Uterus (tissue), 2 donors: ENCODE measurements around the gene ZC3H12A.

Source experiments
- POLR2A ChIP-seq, 2 donors: fragments of 450-650 bp; IDR thresholded peaks; one replicate each; pipeline ENCODE4 v1.6.1; 2016; ENCODE audit warnings: antibody characterized with exemption in 2 of 2, mild to moderate bottlenecking in 1 of 2, moderate library complexity in 1 of 2
- TF ChIP-seq, protein P1 (sequence below), 4 experiments: fragments of 200-600 bp in 2 of 4; fragments of 450-650 bp in 2 of 4; sonication (generic) in 2 of 4; IDR thresholded peaks; one replicate each; pipeline ENCODE4 v1.5.1; 2016 to 2019; ENCODE audit warnings: antibody characterized with exemption in 4 of 4, mild to moderate bottlenecking in 2 of 4, moderate library complexity in 1 of 4

- TF ChIP-seq, protein P1, sequence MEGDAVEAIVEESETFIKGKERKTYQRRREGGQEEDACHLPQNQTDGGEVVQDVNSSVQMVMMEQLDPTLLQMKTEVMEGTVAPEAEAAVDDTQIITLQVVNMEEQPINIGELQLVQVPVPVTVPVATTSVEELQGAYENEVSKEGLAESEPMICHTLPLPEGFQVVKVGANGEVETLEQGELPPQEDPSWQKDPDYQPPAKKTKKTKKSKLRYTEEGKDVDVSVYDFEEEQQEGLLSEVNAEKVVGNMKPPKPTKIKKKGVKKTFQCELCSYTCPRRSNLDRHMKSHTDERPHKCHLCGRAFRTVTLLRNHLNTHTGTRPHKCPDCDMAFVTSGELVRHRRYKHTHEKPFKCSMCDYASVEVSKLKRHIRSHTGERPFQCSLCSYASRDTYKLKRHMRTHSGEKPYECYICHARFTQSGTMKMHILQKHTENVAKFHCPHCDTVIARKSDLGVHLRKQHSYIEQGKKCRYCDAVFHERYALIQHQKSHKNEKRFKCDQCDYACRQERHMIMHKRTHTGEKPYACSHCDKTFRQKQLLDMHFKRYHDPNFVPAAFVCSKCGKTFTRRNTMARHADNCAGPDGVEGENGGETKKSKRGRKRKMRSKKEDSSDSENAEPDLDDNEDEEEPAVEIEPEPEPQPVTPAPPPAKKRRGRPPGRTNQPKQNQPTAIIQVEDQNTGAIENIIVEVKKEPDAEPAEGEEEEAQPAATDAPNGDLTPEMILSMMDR (IDR thresholded peaks at IDR 0.05) = no peak
- no peak for TF ChIP-seq POLR2A (IDR thresholded peaks at IDR 0.05)
Measured at GRCh38 chr1:37477198-37477931, 3.0 kb downstream of the ZC3H12A start.
